RWPE2 (cell line): ENCODE measurements around the gene CBR1.

ENCODE experiments used
- ATAC-seq: fragments of 200-7000 bp; cut with Tn5 transposase; 3 replicates; pipeline ENCODE4 v1.9.1; 2021; ENCODE audit warnings: low read depth
- DNase-seq: peaks from one replicate; pipeline ENCODE4 v3.0.0-alpha.2; 2020; ENCODE audit warnings: low spot score
- H3K27ac ChIP-seq: fragments of 450-650 bp; 2 replicates; pipeline ENCODE4 v1.5.1; 2017; ENCODE audit warnings: mild to moderate bottlenecking; ENCODE audit not compliant: poor library complexity, severe bottlenecking
- H3K27me3 ChIP-seq: fragments of 250-450 bp; sonication (Bioruptor Pico); 2 replicates; pipeline ENCODE4 v1.5.1; 2021; ENCODE audit warnings: mild to moderate bottlenecking, moderate library complexity; ENCODE audit not compliant: insufficient read depth, poor library complexity, severe bottlenecking
- H3K36me3 ChIP-seq: fragments of 250-450 bp; sonication (Bioruptor Pico); 2 replicates; pipeline ENCODE4 v1.5.1; 2020; ENCODE audit warnings: low read depth, mild to moderate bottlenecking, moderate library complexity
- H3K4me1 ChIP-seq: fragments of 250-450 bp; sonication (Bioruptor Pico); 2 replicates; pipeline ENCODE4 v1.5.1; 2021; ENCODE audit warnings: mild to moderate bottlenecking, moderate library complexity; ENCODE audit not compliant: insufficient read depth, poor library complexity, severe bottlenecking
- H3K4me3 ChIP-seq: fragments of 250-450 bp; sonication (Bioruptor Pico); 2 replicates; pipeline ENCODE4 v1.5.1; 2021; ENCODE audit warnings: mild to moderate bottlenecking, moderate library complexity; ENCODE audit not compliant: severe bottlenecking
- H3K9me3 ChIP-seq: fragments of 250-450 bp; sonication (Bioruptor Pico); 2 replicates; pipeline ENCODE4 v1.5.1; 2021; ENCODE audit warnings: mild to moderate bottlenecking, moderate library complexity; ENCODE audit not compliant: severe bottlenecking
- TF ChIP-seq, protein P1 (sequence below): fragments of 450-650 bp; IDR thresholded peaks from one replicate; pipeline ENCODE4 v1.5.1; 2017; ENCODE audit warnings: mild to moderate bottlenecking, moderate library complexity; ENCODE audit not compliant: poor library complexity, severe bottlenecking

The CBR1 gene

DNA sequence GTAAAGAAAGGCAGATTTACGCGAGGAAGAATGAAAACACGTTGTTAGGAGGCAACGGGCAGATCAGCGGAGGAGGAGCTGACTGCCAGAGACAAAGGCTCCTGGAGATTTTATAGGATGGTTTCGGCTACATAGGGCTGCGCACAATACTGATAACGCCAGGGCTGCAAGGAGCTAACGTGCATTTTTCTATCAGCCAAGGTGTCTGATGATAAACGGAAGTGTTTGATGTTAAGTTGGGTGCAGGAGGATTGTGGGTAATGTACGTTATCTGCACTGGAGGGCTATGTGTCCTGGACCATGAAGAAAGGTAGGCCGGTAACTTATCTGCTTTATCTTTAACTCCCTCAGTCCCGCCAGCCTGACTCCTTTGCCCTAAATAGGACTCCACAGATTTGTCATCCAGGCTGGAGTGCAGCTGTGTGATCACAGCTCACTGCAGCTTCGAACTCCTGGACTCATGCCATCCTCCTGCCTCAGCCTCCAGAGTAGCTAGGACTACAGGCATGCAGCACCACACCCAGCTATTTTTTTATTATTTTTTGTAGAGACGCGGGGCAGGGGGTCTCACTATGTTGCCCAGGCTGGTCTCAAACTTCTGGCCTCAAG is 39.1 kb upstream of the CBR1 start:
- no peak for ATAC-seq
- TF ChIP-seq, protein P1, sequence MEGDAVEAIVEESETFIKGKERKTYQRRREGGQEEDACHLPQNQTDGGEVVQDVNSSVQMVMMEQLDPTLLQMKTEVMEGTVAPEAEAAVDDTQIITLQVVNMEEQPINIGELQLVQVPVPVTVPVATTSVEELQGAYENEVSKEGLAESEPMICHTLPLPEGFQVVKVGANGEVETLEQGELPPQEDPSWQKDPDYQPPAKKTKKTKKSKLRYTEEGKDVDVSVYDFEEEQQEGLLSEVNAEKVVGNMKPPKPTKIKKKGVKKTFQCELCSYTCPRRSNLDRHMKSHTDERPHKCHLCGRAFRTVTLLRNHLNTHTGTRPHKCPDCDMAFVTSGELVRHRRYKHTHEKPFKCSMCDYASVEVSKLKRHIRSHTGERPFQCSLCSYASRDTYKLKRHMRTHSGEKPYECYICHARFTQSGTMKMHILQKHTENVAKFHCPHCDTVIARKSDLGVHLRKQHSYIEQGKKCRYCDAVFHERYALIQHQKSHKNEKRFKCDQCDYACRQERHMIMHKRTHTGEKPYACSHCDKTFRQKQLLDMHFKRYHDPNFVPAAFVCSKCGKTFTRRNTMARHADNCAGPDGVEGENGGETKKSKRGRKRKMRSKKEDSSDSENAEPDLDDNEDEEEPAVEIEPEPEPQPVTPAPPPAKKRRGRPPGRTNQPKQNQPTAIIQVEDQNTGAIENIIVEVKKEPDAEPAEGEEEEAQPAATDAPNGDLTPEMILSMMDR: no peak
- H3K27ac ChIP-seq: no peak overlapping the region
- no peak for DNase-seq
- no peak overlapping the region for H3K4me3 ChIP-seq
- H3K4me1 ChIP-seq: no peaks in the 10 kb centered on the region
- peaks cover under 1% of the 10 kb centered on the region; the same call in 1 of the 2 replicates for H3K36me3 ChIP-seq
- H3K27me3 ChIP-seq: no peaks in the 10 kb centered on the region
- H3K9me3 ChIP-seq: no peaks in the 10 kb centered on the region

DNA sequence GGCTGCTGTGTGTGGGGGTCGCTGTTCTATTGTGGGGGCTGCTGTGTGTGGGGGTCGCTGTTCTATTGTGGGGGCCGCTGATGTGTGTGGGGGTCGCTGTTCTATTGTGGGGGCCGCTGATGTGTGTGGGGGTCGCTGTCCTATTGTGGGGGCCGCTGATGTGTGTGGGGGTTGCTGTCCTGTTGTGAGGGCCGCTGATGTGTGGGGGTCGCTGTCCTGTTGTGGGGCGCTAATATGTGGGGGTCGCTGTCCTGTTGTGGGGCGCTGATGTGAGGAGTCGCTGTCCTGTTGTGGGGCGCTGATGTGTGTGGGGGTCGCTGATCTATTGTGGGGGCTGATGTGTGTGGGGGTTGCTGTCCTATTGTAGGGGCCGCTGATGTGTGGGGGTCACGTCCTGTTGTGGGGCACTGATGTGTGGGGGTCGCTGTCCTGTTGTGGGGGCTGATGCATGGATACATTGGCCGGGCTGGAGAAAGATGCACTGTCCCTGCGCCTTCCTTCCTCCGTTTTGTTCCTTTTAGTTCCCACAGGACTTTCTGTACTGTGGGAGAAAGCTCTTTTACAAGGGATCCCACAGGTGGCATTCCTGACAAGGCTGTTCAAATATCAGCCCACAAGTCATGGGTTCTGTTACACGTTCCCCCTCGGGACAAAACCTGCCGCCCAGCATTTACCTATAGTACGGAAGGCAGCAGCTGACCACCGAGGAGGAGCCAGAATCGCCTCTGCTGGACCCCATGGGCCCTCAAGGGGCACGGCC is 37.0 kb upstream of the CBR1 start:
- peaks cover 19% of the 10 kb centered on the region for H3K36me3 ChIP-seq
- TF ChIP-seq, protein P1: no peak
- H3K27me3 ChIP-seq: no peaks in the 10 kb centered on the region
- no peaks in the 10 kb centered on the region for H3K4me1 ChIP-seq
- H3K4me3 ChIP-seq: no peak overlapping the region
- ATAC-seq (no peak), DNase-seq (no peak)
- no peak overlapping the region for H3K27ac ChIP-seq
- no peaks in the 10 kb centered on the region for H3K9me3 ChIP-seq

DNA sequence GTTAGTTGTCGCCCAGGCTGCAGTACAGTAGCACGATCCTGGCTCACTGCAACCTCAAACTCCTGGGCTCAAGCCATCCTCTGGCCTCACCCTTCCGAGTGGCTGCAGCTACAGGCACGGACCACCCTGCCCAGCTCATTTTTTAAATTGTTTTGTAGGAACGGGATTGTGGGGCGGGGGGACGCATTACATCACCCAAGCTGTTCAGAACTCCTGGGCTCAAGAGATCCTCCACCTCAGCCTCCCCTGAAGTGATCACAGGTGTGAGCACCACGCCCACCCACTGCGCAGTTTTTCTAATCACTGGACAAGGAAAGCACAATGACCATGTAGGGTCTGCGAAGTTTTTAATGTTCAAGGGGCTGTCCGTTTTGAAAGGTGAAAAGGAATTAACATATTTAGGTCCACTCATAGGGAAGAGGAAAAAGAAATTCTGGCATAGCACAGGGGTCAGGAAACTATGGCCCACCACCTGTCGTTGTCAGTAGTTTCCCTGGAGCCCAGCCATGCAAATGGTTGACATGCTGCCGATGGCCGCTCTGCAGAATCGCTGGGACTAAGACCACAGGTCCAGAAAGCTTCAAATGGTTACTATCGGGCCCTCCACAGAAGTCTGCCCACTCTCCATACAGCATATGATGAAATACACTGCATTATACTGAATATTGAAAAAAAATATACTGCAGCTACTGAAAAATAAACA is 35.5 kb upstream of the CBR1 start:
- no peak for ATAC-seq
- Histone ChIP-seq H3K4me1 (no peaks in the 10 kb centered on the region), H3K27ac (no peak overlapping the region), H3K27me3 (no peaks in the 10 kb centered on the region), H3K36me3 (peaks cover 32% of the 10 kb centered on the region), H3K4me3 (no peak overlapping the region), H3K9me3 (no peaks in the 10 kb centered on the region)
- TF ChIP-seq, protein P1: no peak
- no peak for DNase-seq

DNA sequence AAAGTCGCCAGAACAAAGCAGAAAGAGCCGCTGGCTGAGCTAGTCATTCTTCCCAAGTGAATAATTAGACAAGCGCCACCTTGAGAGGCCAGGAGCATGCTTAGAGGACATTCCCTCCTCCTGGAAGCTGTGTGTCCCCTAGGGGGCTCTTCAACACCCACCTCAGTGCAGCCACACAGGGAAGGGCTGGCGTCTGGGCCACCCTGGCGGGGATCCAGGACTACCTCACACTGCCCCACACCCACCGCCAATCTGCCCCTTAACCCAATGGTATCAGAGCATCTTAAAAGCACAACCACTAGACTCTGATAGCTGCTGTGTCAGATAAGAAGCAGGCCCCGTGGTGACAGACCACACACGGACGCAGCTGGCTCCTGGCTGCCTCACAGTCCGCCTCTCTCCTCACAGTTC is 34.4 kb upstream of the CBR1 start:
- H3K27ac ChIP-seq: no peak overlapping the region
- no peak for ATAC-seq
- DNase-seq: no peak
- peaks cover 35% of the 10 kb centered on the region for H3K36me3 ChIP-seq
- no peak overlapping the region for H3K4me3 ChIP-seq
- H3K4me1 ChIP-seq: no peaks in the 10 kb centered on the region
- TF ChIP-seq, protein P1: no peak
- H3K9me3 ChIP-seq: no peaks in the 10 kb centered on the region
- H3K27me3 ChIP-seq: no peaks in the 10 kb centered on the region
